C4-2B (cell line): Measurements from ENCODE around the gene TNFSF9.

Experiments
- CTCF ChIP-seq: fragments of 450-650 bp; conservative IDR thresholded peaks from 2 replicates; pipeline ENCODE4 v1.5.1; 2017; ENCODE audit warnings: mild to moderate bottlenecking
- ZFX ChIP-seq: fragments of 450-650 bp; IDR thresholded peaks from 2 replicates; pipeline ENCODE4 v1.6.1; 2017

- TF ChIP-seq CTCF (no peak), ZFX (no peak)
Observed at GRCh38 chr19:6489278-6490061, 41.4 kb upstream of the TNFSF9 start.
